GM19099 (cell line): ENCODE data around the gene S100G.

Source experiments
- POLR2A ChIP-seq: IDR thresholded peaks from 3 replicates; pipeline ENCODE4 v1.6.1; 2011; ENCODE audit warnings: low read depth; ENCODE audit not compliant: insufficient read length; ENCODE audit errors: extremely low read depth

Gene S100G

GRCh38 chrX:16639966-16640365, 10.0 kb upstream of the S100G start:
- TF ChIP-seq POLR2A: no peak

- TF ChIP-seq POLR2A: no peak
These were observed 9.1 kb upstream of the S100G start for GRCh38 chrX:16640823-16641222.

GRCh38 chrX:16643176-16643575, 6.8 kb upstream of the S100G start:
- TF ChIP-seq POLR2A: no peak

- TF ChIP-seq POLR2A: no peak
These were observed 3.4 kb upstream of the S100G start for GRCh38 chrX:16646366-16647138.

GRCh38 chrX:16651391-16652024, 1.6 kb downstream of the S100G start:
- no peak for TF ChIP-seq POLR2A

GRCh38 chrX:16653424-16653823, 3.5 kb downstream of the S100G start:
- no peak for TF ChIP-seq POLR2A

GRCh38 chrX:16654093-16654492, 4.1 kb downstream of the S100G start:
- TF ChIP-seq POLR2A: no peak

GRCh38 chrX:16658284-16658683, 8.3 kb downstream of the S100G start:
- no peak for TF ChIP-seq POLR2A

- no peak for TF ChIP-seq POLR2A
These were observed 9.4 kb downstream of the S100G start for GRCh38 chrX:16659321-16659720.

GRCh38 chrX:16661495-16661894, 11.5 kb downstream of the S100G start:
- TF ChIP-seq POLR2A: no peak

- TF ChIP-seq POLR2A: no peak
These were observed 12.4 kb downstream of the S100G start for GRCh38 chrX:16662402-16662801.

GRCh38 chrX:16664074-16664473, 14.1 kb downstream of the S100G start:
- no peak for TF ChIP-seq POLR2A

GRCh38 chrX:16664626-16665025, 14.7 kb downstream of the S100G start:
- TF ChIP-seq POLR2A: no peak

- no peak for TF ChIP-seq POLR2A
These were observed 15.1 kb downstream of the S100G start for GRCh38 chrX:16665089-16665488.

GRCh38 chrX:16666541-16666940, 16.6 kb downstream of the S100G start:
- TF ChIP-seq POLR2A: no peak

- TF ChIP-seq POLR2A: no peak
These were observed 21.0 kb downstream of the S100G start for GRCh38 chrX:16671005-16671404.
